ENCODE data around the gene RASSF7. TPM values are rescaled to one million over a fixed set of nuclear protein-coding genes. Genes with fewer than 3 reads are reported as not detected.

RASSF7 gene
- total and polyA plus RNA-seq, 2 donors (not counting 1 experiment from before 2014, with no cell fraction given) = 29.8 to 89.3 TPM

DNA sequence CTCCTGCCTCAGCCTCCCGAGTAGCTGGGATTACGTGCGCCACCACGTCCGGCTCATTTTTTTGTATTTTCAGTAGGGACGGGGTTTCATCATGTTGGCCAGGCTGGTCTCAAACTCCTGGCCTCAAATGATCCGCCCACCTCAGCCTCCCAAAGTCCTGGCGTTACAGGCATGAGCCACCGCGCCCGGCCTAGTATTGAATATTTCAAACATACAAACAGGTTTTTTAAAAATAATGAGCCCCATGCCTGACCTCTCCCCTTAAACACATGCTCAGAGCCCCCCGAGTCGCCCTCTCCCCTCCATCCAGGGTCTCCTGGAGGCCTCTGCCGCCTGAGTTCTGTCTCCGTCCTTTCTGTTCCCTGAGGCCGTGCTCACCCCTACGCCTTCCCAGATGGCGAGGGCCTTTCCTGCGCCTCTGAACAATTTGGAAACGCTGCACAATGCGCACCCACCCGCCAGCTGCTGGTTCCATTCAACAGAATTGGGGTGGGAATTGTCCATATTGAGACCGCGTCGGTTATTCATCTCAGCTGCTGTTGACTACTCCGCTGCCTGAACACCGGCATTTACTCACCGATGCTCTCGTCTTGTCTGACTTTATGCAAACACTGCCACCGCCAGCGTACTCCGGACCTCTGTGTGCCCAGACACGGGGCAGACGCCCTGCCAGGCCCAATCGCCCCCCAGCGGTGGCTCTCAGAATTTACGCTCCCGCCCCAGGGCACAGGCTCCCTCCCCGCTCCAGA lies 40.2 kb upstream of the RASSF7 start:
- Mint-ChIP-seq H3K27me3 (no peaks in the 10 kb centered on the region), H3K4me1 (peaks cover 9% of the 10 kb centered on the region), H3K4me3 (no peak overlapping the region), H3K27ac (no peak overlapping the region), H3K9me3 (ENCODE audit: insufficient read depth) (peaks cover 3% of the 10 kb centered on the region)
- Histone ChIP-seq H3K79me2 (ENCODE audit: control insufficient read depth, insufficient read depth, low read length) (no peaks in the 10 kb centered on the region), H4K20me1 (ENCODE audit: control insufficient read depth, insufficient read depth, low read length, poor library complexity, severe bottlenecking) (no peaks in the 10 kb centered on the region), H3K9me3 (ENCODE audit: control extremely low read depth in 1 of 3, control insufficient read depth in 2 of 3, insufficient read depth in 1 of 3, low read length in 2 of 3) (peaks cover 0 to 22% (median 0%) of the 10 kb centered on the region in 3 donors), H3K27ac (ENCODE audit: low read length in 2 of 2) (no peak overlapping the region), H2AFZ (ENCODE audit: insufficient read depth, low read depth, low read length, poor library complexity, severe bottlenecking) (no peak overlapping the region), H3K4me3 (ENCODE audit: control extremely low read depth in 1 of 5, extremely low read depth in 1 of 5, insufficient read depth in 1 of 5, low read depth in 2 of 5, low read length in 4 of 5) (no peak overlapping the region), H3K4me2 (replicated peaks; ENCODE audit: low read depth, low read length, poor library complexity, severe bottlenecking) (no peak overlapping the region), H3K27me3 (replicated peaks in 1 of 4; ENCODE audit: control extremely low read depth in 1 of 4, control insufficient read depth in 3 of 4, insufficient read depth in 4 of 4, low read length in 3 of 4) (no peaks in the 10 kb centered on the region), H3K4me1 (ENCODE audit: control insufficient read depth in 2 of 2, insufficient read depth in 2 of 2, low read length in 2 of 2) (peaks cover 3 to 4% of the 10 kb centered on the region in 2 donors), H3K36me3 (replicated peaks in 1 of 2; ENCODE audit: control extremely low read depth in 1 of 2, control insufficient read depth in 1 of 2, extremely low read depth in 1 of 2, insufficient read depth in 2 of 2, low read length in 1 of 2) (no peaks in the 10 kb centered on the region), H3K9ac (ENCODE audit: low read length) (no peak overlapping the region)
- TF ChIP-seq, protein P1, sequence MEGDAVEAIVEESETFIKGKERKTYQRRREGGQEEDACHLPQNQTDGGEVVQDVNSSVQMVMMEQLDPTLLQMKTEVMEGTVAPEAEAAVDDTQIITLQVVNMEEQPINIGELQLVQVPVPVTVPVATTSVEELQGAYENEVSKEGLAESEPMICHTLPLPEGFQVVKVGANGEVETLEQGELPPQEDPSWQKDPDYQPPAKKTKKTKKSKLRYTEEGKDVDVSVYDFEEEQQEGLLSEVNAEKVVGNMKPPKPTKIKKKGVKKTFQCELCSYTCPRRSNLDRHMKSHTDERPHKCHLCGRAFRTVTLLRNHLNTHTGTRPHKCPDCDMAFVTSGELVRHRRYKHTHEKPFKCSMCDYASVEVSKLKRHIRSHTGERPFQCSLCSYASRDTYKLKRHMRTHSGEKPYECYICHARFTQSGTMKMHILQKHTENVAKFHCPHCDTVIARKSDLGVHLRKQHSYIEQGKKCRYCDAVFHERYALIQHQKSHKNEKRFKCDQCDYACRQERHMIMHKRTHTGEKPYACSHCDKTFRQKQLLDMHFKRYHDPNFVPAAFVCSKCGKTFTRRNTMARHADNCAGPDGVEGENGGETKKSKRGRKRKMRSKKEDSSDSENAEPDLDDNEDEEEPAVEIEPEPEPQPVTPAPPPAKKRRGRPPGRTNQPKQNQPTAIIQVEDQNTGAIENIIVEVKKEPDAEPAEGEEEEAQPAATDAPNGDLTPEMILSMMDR (IDR thresholded peaks at IDR 0.05) = no peak
- no peak for TF ChIP-seq EZH2 (IDR thresholded peaks at IDR 0.05; ENCODE audit: borderline replicate concordance, insufficient read depth, low read depth, low read length, poor library complexity, severe bottlenecking)
- WGBS (ENCODE audit: insufficient coverage) = 98% methylated on average over 33 of the region's 39 CpGs
- DNase-seq (no peak), ATAC-seq (ENCODE audit: low read depth) (no peak)
- POLR2A ChIA-PET = no interaction called here
- intact Hi-C loops (cut with micrococcal nuclease) = no loop called here
- CTCF ChIA-PET = no interaction called here

DNA sequence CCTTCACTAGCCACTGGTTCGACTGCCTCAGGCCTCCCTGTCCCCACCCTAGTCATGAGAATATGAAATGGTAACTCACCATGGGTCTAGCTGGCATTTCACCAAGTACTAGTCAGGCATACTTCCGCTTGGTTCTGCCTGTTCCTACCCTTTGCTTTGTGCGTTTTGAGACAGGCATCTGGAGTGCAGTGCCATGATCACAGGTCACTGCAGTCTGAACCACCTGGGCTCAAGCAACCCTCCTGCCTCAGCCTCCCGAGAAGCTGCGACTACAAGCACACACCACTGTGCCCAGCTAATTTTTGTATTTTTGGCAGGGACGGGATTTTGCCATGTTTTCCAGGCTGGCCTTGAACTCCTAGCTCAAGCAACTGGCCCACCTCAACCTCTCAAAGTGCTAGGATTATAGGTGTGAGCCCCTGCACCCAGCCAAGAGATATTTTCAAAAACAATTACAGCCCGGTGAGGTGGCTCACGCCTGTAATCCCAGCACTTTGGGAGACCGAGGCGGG lies 39.5 kb upstream of the RASSF7 start:
- Histone ChIP-seq H3K9me3 (ENCODE audit: control extremely low read depth in 1 of 3, control insufficient read depth in 2 of 3, insufficient read depth in 1 of 3, low read length in 2 of 3) (peaks cover 0 to 22% (median 0%) of the 10 kb centered on the region in 3 donors), H3K4me3 (ENCODE audit: control extremely low read depth in 1 of 5, extremely low read depth in 1 of 5, insufficient read depth in 1 of 5, low read depth in 2 of 5, low read length in 4 of 5) (no peak overlapping the region), H4K20me1 (ENCODE audit: control insufficient read depth, insufficient read depth, low read length, poor library complexity, severe bottlenecking) (no peaks in the 10 kb centered on the region), H3K27ac (ENCODE audit: low read length in 2 of 2) (no peak overlapping the region), H3K4me2 (replicated peaks; ENCODE audit: low read depth, low read length, poor library complexity, severe bottlenecking) (no peak overlapping the region), H3K27me3 (replicated peaks in 1 of 4; ENCODE audit: control extremely low read depth in 1 of 4, control insufficient read depth in 3 of 4, insufficient read depth in 4 of 4, low read length in 3 of 4) (no peaks in the 10 kb centered on the region), H3K9ac (ENCODE audit: low read length) (no peak overlapping the region), H3K36me3 (replicated peaks in 1 of 2; ENCODE audit: control extremely low read depth in 1 of 2, control insufficient read depth in 1 of 2, extremely low read depth in 1 of 2, insufficient read depth in 2 of 2, low read length in 1 of 2) (no peaks in the 10 kb centered on the region), H3K79me2 (ENCODE audit: control insufficient read depth, insufficient read depth, low read length) (no peaks in the 10 kb centered on the region), H2AFZ (ENCODE audit: insufficient read depth, low read depth, low read length, poor library complexity, severe bottlenecking) (no peak overlapping the region), H3K4me1 (ENCODE audit: control insufficient read depth in 2 of 2, insufficient read depth in 2 of 2, low read length in 2 of 2) (peaks cover 3 to 4% of the 10 kb centered on the region in 2 donors)
- Mint-ChIP-seq H3K9me3 (ENCODE audit: insufficient read depth) (peaks cover 3% of the 10 kb centered on the region), H3K4me3 (no peak overlapping the region), H3K27ac (no peak overlapping the region), H3K27me3 (no peaks in the 10 kb centered on the region), H3K4me1 (peaks cover 9% of the 10 kb centered on the region)
- POLR2A ChIA-PET = no interaction called here
- CTCF ChIA-PET = interaction anchor here (1.1 kb wide), 1 partner anchor 16 kb away, joined by 3 read pairs; no protein-coding TSS in a partner anchor
- WGBS (ENCODE audit: insufficient coverage) = 97% methylated on average over 6 of the region's 10 CpGs
- TF ChIP-seq EZH2 (IDR thresholded peaks at IDR 0.05; ENCODE audit: borderline replicate concordance, insufficient read depth, low read depth, low read length, poor library complexity, severe bottlenecking) = no peak
- TF ChIP-seq, protein P1 (IDR thresholded peaks at IDR 0.05) = no peak
- no peak for ATAC-seq (ENCODE audit: low read depth)
- intact Hi-C loops (cut with micrococcal nuclease) = no loop called here
- DNase-seq = no peak

Measured in B cell (primary cell).